Suppressor macrophage treated with lipopolysaccharide for 4 hours (primary cell): ENCODE results near the gene KRTAP3-2.
"Not testable (repeated sequence)": the region's sequence is repeated elsewhere in the genome, so short reads cannot be mapped to it uniquely, and the experiment has no call there.

ENCODE experiments used
- DNase-seq: peaks from one replicate; pipeline ENCODE4 v3.0.0-alpha.2; 2020

The KRTAP3-2 gene

DNA sequence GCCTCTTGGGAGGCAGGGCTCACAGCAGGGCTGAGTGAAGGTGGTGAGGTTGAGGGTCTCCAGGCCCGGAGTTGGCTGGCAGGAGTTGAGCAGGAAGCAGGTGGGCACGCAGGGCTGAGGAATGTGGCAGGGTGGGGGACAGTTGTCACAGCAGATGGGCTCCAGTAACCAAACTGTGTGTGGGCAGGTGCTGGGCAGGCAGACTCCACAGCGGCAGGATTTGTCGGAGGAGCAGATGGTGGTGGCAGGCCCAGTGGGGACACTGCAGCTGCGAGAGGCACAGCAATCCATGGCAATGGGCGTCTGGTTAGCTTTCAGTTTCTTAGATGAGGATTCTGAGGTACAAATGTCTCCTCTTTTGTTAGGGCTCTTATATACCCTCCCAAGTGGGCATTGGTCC, at the start of gene KRTAP3-2:
Gene KRTAP3-2, minus strand, starts transcription at position 344 of the 400 bp plus-strand sequence. Its CDS starts 53 bp downstream, at position 291.
- not testable (repeated sequence) for DNase-seq

DNA sequence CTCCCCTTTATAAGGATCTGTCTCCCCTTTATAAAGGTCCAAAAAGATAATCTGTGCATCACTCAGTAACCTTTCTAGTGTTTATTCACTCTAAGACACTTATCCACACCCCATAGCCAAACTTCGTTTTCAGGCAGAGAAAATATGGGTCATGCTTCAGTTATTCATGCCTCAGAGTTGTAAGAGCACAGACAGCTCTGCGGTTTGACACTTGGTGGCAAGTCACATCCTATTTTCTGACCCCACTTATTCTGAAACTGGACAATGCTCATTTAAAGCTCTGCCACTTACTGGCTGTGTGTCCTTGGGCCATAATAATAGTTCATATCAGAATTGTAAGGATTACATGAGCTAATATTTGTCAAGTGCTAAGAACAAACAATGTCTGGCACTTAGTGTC, 49.4 kb upstream of the KRTAP3-2 start:
- DNase-seq = no peak

DNA sequence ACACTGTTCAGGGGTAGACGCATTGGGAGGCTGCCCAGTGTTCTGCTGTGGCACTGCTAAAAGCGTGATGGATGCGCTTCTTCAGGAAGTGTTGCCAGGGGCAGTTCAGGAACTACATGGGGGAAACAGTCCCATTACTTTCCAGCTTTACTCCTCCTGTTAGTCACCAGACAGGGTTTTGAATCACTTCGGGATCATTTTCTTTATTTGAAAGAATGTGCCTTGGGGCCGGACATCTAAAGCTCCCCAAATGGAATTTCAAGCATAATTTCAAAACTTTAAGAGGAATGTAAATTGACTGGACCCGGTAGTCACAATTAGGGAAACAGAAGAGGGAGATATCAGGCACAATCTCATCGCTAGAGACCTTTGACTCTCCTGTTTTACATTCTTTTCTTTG, 48.7 kb upstream of the KRTAP3-2 start:
- no peak for DNase-seq

DNA sequence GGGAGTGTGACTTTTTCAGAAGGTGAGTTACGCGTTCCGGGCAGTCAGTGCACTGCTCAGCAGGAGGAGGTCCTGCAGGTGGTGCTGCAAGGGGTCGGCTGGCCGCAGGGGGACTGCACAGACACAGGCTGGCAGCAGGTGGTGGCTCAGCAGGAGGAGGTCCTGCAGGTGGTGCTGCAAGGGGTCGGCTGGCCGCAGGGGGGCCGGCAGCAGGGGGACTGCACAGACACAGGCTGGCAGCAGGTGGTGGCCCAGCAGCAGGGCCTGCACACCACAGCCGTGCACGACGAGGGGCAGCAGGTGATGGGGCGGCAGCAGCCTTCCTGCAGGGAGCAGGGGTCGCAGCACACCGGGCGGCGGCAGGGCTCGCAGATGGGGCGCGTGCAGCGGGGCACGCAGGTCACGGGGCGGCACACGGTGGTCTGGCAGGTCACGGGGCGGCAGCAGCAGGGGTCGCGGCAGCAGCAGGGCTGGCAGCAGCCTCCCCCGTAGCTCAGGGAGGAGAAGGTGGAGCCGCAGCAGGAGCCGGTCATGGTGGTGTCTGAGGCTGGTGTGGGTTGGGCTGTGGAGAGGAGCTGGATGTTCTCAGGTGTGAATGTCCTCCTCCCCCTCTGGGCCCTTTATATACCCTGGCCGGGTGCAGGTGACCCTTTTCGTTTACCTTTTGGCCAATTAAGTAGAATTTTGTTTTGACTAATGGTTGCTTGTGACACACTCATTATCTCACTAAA, 47.2 kb upstream of the KRTAP3-2 start, which contains the start of gene KRTAP2-1:
Gene KRTAP2-1, minus strand, starts transcription at position 582 of the 731 bp plus-strand sequence. Its CDS starts 49 bp downstream, at position 533.
- DNase-seq = not testable (repeated sequence)

DNA sequence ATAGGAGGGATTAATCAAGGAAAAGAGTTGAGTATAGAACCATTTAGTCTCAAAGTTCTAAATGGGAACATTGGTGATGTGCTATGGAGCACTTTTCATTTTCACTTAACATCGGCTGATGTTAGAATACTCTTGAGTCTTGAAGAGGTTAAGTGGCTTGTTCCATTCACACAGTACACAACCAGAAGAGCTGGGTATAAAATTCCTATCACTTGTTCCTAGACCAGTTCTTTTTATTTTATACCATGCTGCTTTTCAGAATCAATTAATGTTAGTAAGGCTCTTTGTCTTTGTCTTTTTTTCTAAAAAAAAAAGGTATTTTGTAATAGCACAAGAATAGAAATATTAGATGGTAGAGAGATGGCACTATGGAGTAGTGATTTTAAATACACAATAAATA, 43.2 kb upstream of the KRTAP3-2 start:
- no peak for DNase-seq

DNA sequence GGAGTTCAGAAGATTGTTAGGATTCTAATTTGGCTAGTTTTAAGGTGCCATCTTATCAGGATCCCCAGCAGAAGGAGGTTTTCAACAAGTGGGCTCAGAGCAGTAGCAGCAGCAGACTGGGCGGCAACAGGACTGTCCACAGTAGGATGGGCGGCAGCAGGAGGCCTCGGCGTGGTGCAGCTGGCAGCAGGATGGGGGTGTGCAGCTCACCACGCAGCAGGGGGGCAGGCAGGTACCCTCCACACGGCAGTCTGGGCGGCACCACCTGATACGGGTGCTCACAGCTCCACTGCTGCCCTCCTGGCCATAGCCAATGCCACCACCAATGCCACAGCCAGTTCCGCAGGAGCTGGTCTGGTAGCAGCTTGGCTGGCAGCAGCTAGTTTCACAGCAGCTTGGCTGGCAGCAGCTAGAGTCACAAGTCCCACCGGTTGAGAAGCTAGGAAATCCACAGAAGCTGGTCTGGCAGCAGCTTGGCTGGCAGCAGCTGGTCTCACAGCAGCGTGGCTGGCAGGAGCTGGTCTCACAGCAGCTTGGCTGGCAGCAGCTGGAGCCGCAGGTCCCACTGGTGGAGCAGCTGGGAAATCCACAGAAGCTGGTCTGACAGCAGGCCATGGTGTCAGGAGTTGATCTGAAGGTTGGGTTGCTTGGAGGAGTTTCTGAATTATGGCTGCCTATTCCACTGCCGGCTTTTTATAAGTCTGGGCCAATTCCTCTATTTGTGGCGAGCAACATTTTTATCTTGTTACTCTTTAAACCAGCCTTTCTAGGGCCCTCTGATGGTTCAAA, 41.3 kb upstream of the KRTAP3-2 start, which contains the start of gene KRTAP1-1:
Gene KRTAP1-1, minus strand, starts transcription at position 668 of the 789 bp plus-strand sequence. Its CDS starts 53 bp downstream, at position 615.
- not testable (repeated sequence) for DNase-seq

DNA sequence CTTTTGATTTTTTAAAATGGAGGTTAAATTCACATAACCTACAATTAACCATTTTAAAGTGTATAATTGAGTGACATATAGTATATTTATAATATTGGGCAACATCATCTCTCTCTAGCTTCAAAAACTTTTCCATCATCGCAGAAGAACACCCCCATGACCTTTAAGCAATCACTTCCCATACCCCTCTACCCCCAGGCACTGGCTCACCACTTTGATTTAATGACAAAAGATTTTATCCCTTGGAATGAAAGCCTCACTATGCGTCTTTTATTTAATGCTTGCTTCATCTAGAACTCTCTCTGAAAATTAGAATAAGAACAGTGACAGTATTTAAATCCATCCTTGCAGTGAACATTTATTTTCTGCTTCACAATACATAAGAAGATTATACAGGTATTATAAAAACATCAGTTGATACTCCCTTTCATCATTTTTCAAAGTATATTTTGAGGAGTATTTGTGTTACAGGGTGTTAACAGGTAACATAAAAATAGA, 38.2 kb upstream of the KRTAP3-2 start:
- no peak for DNase-seq

DNA sequence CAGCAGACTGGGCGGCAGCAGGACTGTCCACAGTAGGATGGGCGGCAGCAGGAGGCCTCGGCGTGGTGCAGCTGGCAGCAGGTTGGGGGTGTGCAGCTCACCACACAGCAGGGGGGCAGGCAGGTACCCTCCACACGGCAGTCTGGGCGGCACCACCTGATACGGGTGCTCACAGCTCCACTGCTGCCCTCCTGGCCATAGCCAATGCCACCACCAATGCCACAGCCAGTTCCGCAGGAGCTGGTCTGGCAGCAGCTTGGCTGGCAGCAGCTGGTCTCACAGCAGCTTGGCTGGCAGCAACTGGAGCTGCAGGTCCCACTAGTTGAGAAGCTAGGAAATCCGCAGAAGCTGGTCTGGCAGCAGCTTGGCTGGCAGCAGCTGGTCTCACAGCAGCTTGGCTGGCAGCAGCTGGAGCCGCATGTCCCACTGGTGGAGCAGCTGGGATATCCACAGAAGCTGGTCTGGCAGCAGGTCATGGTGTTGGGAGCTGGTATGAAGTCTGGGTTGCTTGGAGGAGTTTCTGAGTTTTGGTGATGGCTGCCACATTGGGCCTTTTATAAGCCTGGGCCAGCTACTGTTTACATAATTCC, 34.7 kb upstream of the KRTAP3-2 start, which contains the start of gene KRTAP1-3:
Gene KRTAP1-3, minus strand, starts transcription at position 529 of the 590 bp plus-strand sequence. Its CDS starts 53 bp downstream, at position 476.
- DNase-seq = not testable (repeated sequence)

DNA sequence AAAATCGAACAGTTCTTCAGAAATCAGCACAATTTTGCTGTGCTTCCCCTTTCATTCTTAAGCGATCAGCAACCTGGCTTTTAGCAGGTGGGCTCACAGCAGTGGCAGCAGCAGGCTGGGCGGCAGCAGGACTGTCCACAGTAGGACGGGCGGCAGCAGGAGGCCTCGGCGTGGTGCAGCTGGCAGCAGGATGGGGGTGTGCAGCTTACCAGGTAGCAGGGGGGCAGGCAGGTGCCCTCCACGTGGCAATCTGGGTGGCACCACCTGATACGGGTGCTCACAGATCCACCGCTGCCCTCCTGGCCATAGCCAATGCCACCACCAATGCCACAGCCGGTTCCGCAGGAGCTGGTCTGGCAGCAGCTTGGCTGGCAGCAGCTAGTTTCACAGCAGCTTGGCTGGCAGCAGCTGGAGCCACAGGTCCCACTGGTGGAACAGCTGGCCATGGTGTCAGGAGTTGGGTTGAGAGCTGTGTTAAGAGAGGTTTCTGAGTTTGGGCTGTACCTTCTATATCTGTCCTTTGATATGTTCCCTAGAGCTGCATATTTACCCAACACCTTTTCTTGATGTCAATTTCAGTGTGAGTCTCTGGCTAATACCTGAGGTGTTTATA, 30.0 kb upstream of the KRTAP3-2 start, which contains the start of gene KRTAP1-4:
Gene KRTAP1-4, minus strand, starts transcription at position 563 of the 613 bp plus-strand sequence. Its CDS starts 117 bp downstream, at position 446.
- no peak for DNase-seq

DNA sequence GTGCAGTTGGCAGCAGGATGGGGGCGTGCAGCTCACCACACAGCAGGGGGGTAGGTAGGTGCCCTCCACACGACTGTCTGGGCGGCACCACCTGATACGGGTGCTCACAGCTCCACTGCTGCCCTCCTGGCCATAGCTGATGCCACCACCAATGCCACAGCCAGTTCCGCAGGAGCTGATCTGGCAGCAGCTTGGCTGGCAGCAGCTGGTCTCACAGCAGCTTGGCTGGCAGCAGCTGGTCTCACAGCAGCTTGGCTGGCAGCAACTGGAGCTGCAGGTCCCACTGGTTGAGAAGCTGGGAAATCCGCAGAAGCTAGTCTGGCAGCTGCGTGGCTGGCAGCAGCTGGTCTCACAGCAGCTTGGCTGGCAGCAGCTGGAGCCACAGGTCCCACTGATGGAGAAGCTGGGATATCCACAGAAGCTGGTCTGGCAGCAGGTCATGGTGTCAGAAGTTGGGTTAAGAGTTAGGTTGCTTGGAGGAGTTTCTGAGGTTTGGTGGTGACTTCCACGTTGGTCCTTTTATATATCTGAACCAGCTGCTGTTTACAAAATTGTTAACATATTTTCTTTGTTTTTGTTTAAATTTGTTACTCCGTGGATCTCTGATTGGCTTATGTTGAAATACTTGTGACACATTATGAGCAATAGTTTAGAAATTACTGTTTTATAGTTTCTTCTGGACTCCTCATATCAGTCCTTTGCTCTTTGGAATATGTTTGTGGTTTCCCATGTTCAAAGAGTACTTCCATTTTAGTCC, 27.2 kb upstream of the KRTAP3-2 start, which contains the start of gene KRTAP1-5:
Gene KRTAP1-5, minus strand, starts transcription at position 494 of the 757 bp plus-strand sequence. Its CDS starts 53 bp downstream, at position 441.
- DNase-seq = no peak

DNA sequence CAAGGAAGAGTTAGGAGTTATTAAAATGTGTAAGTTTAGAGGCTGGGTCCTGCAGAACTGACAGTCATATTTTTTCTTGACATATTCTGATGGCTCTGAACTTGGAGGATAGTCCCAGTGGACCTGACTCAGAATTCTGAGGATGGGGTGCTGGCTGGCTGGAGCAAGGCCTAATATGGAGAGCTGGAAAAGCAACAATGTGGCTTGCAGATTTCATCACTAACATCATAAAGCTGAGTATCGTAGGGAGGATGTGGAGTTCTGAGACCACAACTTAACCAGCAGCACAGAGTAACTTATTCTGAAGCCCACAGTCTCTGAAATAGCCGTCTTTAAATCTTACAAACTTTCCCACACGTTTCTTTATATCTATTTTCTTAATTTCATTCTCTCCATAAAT, 25.0 kb upstream of the KRTAP3-2 start:
- DNase-seq = no peak

DNA sequence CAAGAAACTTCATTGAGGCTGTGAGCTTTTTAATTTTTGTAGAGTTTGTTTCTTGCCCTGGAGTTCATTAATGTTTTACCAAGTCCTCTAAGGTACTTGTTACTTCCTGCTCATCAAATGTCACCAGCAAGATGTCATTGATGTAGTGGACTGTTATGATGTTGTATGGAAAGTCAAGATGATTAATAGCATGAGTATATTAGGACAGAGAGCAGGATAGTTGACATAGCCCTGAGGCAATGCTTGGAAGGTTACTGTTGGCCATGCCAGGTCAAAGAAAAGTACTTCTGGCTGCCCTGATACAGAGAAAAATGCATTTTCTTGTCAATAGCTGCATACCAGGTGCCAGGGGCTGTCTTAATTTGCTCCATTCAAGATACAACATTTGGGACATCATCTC, 20.6 kb upstream of the KRTAP3-2 start:
- no peak for DNase-seq

DNA sequence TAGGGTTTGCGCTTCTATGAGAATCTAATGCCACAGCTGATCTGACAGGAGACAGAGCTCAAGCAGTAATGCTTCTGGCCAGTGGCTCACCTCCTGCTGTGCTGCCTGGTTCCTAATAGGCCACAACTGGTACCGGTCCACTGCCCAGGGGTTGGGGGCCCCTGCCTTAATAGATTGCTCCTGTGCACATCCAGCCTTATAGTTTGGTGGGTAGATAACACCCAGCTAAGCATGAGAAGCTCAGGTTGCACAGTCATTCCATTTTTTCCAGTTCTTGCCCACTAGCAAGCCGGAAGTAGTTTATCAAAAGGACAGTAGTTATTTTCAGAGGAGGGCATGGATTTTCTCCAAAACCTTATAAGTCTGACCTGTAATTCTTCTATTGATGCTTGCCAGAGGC, 19.7 kb upstream of the KRTAP3-2 start:
- DNase-seq = no peak

DNA sequence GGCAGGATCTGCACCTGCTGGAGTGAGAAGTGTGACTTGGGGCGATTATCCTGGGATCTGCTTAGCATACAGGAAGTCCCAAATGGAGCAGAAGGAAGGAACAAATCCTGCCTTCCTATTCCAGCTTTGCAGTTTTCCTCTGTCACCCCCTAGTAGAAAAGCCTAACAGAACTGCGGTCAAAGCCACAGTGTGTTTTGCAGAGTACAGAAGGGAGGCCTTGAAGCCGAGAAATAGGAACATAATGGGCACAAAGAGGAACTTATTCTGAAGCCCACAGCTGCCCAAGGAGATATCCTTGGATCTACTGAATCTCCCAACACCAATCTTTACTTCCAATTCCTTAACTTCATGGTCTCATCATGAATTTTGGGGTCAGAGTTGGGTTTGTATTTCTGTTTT, 18.8 kb upstream of the KRTAP3-2 start:
- no peak for DNase-seq

DNA sequence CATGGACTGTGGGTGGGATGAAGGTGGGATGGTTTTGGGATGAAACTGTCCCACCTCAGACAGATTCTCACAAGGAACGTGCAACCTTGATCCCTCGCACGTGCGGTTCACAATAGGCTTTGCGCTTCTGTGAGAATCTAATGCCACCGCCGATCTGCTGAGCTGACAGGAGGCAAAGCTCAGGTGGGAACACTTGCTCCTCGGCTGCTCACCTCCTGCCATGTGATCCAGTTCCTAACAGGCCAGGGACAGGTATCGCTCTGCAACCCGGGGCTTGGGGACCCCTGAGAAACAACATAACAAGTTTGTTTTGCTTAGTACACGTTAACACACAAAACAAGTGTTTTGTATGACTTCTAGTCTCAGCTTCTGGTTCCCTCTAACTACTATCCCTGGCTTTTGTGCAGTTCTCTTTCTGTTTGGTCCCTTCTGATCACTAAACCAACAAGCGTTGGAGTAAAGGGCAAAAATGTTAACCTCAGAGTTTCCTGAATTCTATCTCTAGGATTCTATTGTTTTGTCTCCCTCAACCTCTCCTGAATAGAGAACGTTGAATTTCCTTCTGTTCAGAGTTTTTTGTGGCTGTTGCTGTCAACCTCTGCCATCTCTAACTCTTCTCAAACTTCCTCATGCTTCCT, 17.0 kb upstream of the KRTAP3-2 start:
- DNase-seq = no peak

DNA sequence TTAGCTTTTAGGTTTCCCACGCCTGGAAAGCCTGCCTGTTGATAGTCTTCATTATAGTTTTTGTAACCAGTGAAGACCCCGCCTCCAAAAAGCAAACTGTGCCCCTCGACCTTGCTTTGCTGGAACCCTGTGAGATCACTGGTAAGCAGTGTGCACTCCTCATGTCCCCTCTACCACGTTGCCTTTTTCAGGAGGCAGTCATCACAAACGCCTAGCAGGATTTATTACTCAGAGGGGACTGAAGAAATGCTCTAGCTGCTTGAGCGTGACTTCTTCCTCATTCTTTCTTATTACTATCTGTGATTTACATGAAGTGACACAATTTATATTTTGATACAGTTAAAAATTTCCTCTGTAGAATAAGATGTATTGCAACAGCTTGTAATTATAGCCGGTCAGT, 15.7 kb upstream of the KRTAP3-2 start:
- DNase-seq = no peak

DNA sequence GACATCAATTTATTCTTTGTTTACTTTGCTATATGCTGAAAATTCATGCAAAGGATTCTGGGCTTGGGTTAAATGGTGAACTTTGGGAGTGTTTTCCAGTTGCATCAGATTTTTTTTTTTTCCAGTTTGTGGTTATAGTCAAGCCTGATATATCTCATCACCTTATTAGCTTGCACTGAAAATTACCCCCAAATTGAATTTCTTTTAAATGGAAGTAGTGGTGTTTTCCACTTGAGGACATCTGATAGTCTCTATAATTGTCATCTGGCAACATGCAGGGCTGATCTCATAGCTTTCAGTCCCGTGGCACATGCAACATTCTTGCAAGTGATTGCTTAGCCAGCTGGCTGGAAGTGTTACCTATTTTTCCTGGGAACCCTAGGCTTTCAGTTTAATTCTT, 13.9 kb upstream of the KRTAP3-2 start:
- no peak for DNase-seq

DNA sequence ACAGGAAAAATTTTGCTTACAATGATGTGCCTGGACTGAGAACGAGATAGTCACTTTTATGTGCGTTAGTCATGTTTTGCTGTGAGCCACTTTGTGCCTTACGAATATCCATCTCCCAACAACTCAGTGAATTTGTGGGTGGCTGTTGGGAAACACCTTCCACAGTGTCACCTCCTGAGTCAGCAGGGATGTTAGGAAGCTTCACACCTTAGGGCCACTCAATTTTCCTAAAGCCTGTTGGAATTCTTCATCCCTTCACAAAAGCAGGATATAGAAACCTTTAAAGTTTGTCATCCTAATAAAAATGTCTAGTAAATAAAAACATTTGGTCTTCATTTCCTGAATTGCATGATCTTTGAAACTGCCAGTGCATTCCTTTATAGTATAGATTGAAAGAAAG, 13.5 kb upstream of the KRTAP3-2 start:
- DNase-seq = no peak

DNA sequence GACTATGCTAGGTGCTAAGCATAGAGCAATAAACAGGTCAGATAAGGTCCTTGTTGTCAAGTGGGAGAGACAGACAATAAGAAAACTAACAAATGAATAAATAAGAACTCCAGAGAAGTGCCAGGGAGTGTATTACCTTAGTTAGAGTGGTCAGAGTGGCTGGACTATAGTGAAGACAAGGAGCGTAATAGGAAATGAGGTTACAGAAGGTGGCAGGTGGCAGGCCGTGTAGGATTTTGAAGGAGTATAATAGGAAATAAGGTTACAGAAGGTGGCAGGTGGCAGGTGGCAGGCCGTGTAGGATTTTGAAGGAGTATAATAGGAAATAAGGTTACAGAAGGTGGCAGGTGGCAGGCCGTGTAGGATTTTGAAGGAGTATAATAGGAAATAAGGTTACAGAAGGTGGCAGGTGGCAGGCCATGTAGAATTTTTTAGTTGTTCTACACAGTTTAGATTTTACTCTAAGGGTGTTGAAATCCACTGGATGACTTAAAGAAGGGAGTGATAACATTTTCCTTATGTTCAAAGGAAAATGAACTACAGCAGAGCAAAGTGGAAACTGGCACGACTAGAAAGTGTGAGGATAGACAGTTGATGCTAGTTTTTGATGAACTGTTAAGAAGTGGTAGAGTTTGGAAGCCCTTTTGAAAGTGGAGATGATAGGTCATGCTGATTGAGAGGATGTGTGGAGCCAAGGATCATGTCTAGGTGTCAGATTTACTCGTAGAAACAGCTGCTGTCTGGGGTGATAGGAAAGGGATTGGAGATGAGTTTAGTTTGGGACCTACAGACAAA, 12.8 kb upstream of the KRTAP3-2 start:
- DNase-seq = no peak

DNA sequence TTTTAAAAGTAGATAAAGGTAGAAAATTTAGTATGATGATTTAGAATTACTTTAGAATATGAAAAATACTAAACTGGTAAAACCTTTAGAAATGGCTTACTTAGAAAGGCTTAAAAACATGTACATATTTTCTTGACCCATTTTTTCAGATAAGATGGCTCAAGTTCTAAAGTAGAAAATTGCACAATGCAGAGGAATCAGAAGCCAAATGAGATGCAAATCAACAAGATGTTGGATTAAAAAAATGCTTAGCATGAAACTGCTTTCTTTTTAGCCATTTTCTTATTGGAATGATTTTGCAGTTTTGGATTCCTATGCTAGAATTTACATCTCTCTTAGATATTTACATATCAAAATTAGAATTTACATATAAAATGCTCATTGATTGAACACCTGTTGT, 10.7 kb upstream of the KRTAP3-2 start:
- DNase-seq = no peak
